Fibroblast of skin of left biceps (primary cell): ENCODE results near the gene RPP30.
A peak's percentile ranks its signal among the peaks of the same experiment; 100 is the strongest.

Source experiments
- DNase-seq, 2 experiments: peaks; one replicate each; pipeline ENCODE4 v3.0.0-alpha.2; 2013; ENCODE audit warnings: low read depth in 2 of 2

Gene RPP30

GRCh38 chr10:90871766-90872647 is at the start of gene RPP30:
Gene RPP30, plus strand, starts transcription at chr10:90871974. Its CDS starts 13 bp downstream, at chr10:90871987.
- no peak for DNase-seq

DNA sequence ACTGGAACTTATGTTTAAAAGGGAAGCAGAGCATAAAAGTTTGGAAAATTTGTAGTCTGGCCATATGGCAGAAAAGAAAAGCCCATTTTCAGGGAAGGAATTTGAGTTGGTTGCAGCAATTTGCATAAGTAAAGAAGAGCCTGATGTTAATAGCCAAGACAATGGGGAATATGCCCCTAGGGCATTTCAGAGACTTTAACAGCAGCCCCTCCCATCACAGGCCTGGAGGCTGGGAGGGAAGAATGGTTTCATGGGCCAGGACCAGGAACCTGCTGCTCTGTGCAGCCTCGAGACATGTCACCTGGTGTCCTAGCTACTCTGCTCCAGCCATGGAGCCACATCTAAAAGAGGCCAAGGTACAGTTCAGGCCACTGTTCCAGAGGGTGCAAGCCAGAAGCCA is 49.3 kb upstream of the RPP30 start:
- DNase-seq: no peak

DNA sequence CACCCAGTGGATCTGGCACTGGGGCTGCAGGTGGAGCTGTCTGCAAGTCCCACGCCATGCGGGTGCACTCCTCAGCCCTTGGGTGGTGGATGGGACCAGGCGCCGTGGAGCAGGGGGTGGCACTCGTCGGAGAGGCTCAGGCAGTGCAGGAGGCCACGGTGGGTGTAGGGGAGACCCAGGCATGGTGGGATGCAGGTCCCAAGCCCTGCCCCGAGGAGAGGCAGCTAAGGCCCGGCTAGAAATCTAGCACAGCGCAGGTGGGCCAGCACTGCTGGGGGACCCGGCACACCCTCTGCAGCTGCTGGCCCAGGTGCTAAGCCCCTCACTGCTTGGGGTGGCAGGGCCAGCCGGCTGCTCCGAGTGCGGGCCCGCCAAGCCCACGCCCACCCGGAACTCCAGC is 39.7 kb upstream of the RPP30 start:
- no peak for DNase-seq

DNA sequence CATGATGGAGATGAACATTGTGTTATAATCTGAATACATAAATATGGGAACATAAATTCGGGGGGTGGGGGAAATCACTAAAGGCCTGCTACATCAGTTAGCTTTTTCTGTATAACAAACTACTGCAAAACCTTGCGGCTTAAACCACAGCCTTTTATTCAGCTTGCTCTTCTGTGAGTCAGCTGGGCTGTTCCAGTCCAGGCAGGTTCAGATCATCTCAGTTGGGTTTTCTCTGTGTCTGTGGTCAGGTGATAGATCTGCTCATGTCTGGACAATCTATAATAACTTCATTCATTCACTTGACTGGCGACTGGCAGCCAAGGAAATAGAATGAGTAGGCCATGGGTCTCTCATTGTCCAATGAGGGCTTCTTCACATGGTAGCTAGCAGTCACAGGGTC is 37.4 kb upstream of the RPP30 start:
- no peak for DNase-seq

DNA sequence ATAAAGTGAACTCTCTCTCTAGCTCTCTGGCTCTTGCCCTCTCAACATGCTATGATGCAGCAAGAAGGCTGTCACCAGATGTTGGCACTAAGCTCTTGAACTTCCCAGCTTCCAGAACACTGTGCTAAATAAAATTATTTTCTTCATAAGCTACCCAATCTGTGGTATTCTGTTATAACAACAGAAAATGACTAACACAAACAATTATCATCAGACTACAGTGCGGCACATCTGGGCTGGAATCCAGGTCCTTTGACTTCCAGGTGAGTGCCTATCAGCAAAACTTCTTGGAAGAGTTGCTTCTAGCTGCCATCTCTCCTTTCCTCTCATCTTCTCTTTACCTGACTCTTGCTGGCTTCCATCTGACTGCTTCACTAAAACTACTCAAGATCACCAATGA is 34.3 kb upstream of the RPP30 start:
- no peak for DNase-seq

GRCh38 chr10:90842725-90843124 is 29.0 kb upstream of the RPP30 start:
- DNase-seq: no peak

DNA sequence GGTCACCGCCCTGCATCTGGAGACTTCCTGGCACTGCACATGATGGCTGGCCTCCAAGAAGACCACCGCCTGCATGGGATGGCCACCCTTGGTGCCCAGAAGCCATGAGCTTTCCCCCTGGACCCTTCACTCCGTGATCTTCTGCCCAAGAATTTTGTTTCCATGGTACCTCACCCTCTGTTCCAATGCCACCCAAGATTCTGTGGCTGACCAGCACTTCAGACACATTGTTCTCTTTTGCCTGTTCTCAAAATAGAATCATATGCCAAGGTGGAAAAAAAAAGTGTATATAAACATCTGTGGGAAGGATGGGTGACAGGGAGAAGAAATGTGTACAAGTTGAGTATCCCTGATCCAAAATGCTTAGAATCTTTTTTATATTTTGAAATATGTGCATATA is 26.0 kb upstream of the RPP30 start:
- DNase-seq: no peak

DNA sequence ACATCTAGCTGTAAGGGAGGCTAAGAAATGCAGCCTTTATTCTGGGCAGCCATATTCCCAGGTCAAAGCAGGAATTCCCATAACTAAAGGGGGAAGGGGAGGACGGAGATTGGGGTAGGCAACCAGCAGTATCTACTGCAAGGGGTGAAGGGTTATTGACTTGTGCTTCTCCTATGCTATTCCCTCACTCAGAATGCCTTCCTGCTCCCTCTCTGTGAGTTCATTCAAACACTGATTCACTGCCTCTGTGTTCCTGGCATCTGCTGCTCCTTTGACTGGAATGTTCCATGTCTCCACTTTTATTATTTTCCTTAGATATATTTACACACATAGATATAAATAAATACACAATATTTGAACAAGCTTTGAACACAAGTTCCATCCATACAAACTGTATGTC is 25.0 kb upstream of the RPP30 start:
- no peak for DNase-seq

GRCh38 chr10:90847436-90847835 is 24.3 kb upstream of the RPP30 start:
- no peak for DNase-seq

- no peak for DNase-seq
Measured at GRCh38 chr10:90849956-90850749, 21.6 kb upstream of the RPP30 start.

GRCh38 chr10:90855126-90855525 is 16.6 kb upstream of the RPP30 start:
- no peak for DNase-seq

- no peak for DNase-seq
Measured at GRCh38 chr10:90856261-90856660, 15.5 kb upstream of the RPP30 start.

DNA sequence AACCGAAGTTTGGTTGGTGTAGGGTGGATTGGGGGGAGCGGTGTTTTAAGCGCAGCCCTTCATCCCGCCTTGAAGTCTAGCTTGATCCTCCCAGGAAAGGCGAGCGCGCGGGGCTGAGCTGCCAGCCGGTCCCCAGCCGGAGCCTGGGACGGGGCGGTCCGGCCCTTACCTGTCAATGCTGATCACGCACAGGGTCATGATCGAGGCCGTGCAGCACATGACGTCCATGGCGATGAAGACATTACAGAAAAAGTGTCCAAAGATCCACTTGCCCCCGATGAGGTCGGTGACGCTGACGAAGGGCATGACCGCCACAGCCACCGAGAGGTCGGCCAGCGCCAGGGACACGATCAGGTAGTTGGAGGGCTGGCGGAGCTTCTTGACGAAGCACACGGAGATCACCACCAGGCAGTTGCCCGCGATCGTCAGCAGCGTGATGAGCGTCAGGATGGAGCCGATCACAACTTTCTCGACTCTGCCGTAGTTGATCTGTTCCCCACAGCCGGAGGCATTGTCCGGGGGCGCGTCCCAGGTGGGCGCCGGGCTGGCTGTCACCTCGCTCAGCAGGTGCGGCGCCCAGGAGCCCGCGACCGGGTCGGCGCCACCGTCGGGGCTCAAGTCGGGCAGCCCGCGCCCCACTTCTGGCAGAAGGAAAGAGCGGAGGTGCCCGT is 14.7 kb upstream of the RPP30 start:
- DNase-seq: no peak

- peak in 1 of 2 experiments; percentile 14 for DNase-seq
Measured at GRCh38 chr10:90857635-90858460, 13.9 kb upstream of the RPP30 start, which contains the start of gene HTR7. Gene HTR7, minus strand, starts transcription at chr10:90858039. Its CDS starts 368 bp downstream, at chr10:90857671.

- no peak for DNase-seq
Measured at GRCh38 chr10:90858461-90858968, 13.3 kb upstream of the RPP30 start.

DNA sequence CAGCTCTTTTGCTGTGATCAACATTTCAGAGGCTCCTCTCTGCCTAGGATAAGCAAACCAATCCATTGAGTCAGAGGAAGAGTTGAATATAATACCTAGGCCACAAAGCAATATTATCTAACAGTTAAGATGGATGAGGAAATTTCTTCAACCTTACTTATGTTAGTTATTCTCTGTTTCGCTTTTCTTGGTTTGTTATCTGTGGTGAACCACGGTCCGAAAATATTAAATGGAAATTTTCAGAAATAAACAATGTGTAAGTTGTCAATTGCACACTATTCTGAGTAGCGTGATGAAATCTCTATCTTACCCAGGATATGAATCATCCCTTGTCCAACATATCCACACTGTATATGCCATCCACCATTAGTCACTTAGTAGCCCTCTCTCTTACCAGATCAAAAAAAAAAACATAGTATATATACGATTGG is 12.4 kb upstream of the RPP30 start:
- DNase-seq: peak in 1 of 2 experiments; percentile 8

DNA sequence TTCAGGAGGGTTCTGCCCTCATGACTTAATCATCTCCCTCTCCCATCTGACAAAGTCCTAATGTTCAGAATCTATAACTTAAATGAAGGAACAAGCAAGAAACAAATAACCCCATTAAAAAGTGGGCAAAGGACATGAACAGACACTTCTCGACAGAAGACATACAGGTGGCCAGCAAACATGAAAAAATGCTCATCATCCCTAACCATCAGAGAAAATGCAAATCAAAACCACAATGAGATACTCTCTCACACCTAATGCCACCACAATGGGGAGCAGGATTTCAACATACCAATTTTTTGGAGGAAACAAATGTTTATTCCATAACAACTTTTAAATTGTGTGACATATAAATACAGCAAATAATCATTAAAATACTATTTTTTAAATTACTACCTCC is 11.0 kb upstream of the RPP30 start:
- no peak for DNase-seq

- no peak for DNase-seq
Measured at GRCh38 chr10:90862908-90863514, 8.8 kb upstream of the RPP30 start.

- DNase-seq: no peak
Measured at GRCh38 chr10:90865401-90865800, 6.4 kb upstream of the RPP30 start.

DNA sequence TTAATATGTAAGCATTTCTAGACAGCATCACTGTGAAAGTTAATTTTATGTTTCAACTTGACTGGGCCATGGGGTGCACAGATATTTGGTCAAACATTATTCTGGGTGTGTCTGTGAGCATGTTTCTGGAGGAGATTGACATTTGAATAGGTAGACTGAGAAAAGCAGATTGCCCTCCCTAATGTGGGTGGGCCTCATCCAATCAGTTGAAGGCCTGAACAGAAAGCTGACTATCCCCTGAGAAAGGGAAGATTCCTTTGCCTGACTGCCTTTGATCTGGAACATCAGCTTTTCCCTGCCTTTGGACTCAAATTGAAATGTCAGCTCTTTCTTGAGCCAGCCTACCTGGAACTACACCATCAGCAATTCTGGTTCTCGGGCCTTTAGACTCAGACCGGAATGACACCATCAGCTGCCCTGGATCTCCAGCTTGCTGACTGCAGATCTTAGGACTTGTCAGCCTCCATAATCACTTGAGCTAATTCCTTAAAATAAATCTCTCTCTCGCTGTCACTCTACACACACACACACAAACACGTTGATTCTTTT is 5.7 kb upstream of the RPP30 start:
- no peak for DNase-seq
